AG04450 (cell line): ENCODE data around the gene RSRC1. TPM values are rescaled to one million over a fixed set of nuclear protein-coding genes. Genes with fewer than 3 reads are reported as not detected.

Experiments
- CTCF ChIA-PET: fragments of 300-600, 350-600 bp; formaldehyde crosslinking; extraction: SDS; loops from one replicate; lab custom pipeline; 2022; ENCODE audit warnings: antibody characterized with exemption, inconsistent platforms; lab: Charles Lee
- POLR2A ChIA-PET: fragments of 350-600 bp; formaldehyde crosslinking; extraction: SDS; loops from one replicate; lab custom pipeline; 2021; ENCODE audit warnings: antibody characterized with exemption, inconsistent platforms; lab: Yijun Ruan, JAX
- DNase-seq: peaks from one replicate; pipeline ENCODE4 v3.0.0-alpha.2; 2011; ENCODE audit warnings: low read depth, low spot score
- H3K27ac ChIP-seq: one replicate; pipeline ENCODE4 v1.5.1; 2012; ENCODE audit warnings: low read depth, low read length, control low read depth
- H3K27me3 ChIP-seq: one replicate; pipeline ENCODE4 v1.6.0; 2012; ENCODE audit warnings: low read length; ENCODE audit not compliant: control insufficient read depth, insufficient read depth
- H3K4me3 ChIP-seq: 2 replicates; pipeline ENCODE4 v1.5.1; 2011; ENCODE audit warnings: mild to moderate bottlenecking, low read depth, low read length, control low read depth
- H3K9me3 ChIP-seq: 2 replicates; pipeline ENCODE4 v1.5.1; 2012; ENCODE audit warnings: low read length; ENCODE audit not compliant: control insufficient read depth, insufficient read depth
- polyA plus RNA-seq: library from polyadenylated mRNA; depleted of rRNA; stranded (reverse); fragments of >200 nt; gene quantifications from 2 replicates; pipeline ENCODE4 v1.2.3, GENCODE V29; 2011
- TF ChIP-seq, protein P1 (sequence below): IDR thresholded peaks from 2 replicates; pipeline ENCODE4 v1.5.1; 2011; ENCODE audit warnings: low read depth, low read length, control low read depth, inconsistent platforms

Gene RSRC1
- polyA plus RNA-seq, 1 experiment: 6.7 TPM

DNA sequence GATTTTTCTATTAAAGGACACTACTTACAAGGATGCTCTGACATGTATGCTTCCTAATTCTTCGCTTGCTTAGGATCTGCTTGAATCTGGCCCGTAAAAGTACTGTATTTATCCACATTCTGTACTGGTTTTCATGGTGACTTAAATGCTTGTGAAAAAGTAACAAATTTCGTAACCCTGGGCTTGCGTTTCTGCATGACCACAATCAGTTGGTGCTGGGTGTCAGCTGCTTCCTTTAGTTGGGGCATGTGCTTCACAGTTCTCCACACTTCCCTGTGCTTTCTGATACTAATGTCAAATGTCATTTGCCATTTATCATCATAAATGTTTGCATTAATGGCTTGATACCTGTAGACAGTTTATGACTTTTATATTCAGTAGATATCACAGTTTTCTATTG lies 242.7 kb downstream of the RSRC1 start:
- ChIA-PET POLR2A (no interaction called here), CTCF (no interaction called here)
- no peaks in the 10 kb centered on the region for H3K9me3 ChIP-seq
- TF ChIP-seq, protein P1, sequence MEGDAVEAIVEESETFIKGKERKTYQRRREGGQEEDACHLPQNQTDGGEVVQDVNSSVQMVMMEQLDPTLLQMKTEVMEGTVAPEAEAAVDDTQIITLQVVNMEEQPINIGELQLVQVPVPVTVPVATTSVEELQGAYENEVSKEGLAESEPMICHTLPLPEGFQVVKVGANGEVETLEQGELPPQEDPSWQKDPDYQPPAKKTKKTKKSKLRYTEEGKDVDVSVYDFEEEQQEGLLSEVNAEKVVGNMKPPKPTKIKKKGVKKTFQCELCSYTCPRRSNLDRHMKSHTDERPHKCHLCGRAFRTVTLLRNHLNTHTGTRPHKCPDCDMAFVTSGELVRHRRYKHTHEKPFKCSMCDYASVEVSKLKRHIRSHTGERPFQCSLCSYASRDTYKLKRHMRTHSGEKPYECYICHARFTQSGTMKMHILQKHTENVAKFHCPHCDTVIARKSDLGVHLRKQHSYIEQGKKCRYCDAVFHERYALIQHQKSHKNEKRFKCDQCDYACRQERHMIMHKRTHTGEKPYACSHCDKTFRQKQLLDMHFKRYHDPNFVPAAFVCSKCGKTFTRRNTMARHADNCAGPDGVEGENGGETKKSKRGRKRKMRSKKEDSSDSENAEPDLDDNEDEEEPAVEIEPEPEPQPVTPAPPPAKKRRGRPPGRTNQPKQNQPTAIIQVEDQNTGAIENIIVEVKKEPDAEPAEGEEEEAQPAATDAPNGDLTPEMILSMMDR: no peak
- H3K27ac ChIP-seq: no peak overlapping the region
- H3K27me3 ChIP-seq: no peaks in the 10 kb centered on the region
- no peak overlapping the region for H3K4me3 ChIP-seq
- no peak for DNase-seq

DNA sequence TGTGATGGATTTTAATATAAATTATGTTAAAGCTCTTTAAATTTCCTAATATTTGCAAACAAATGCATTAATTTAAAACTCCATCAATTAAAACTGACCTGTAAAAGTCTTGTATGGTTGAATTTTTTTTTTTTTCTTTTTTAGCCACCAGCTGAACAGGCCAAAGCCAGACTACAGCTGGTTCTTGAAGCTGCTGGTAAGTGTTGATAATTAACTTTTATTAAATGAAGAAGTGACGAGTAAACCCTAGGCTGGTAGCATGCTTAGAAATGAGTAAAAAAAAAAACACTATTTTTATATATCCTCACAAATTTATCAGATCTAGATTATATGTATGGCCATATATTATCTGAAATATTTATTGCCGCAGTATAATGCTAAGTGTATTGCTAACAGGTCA lies 244.8 kb downstream of the RSRC1 start:
- CTCF ChIA-PET: interaction anchor here (0.6 kb wide), 1 partner anchor 11 kb away, joined by 3 read pairs; no protein-coding TSS in a partner anchor
- TF ChIP-seq, protein P1: no peak

DNA sequence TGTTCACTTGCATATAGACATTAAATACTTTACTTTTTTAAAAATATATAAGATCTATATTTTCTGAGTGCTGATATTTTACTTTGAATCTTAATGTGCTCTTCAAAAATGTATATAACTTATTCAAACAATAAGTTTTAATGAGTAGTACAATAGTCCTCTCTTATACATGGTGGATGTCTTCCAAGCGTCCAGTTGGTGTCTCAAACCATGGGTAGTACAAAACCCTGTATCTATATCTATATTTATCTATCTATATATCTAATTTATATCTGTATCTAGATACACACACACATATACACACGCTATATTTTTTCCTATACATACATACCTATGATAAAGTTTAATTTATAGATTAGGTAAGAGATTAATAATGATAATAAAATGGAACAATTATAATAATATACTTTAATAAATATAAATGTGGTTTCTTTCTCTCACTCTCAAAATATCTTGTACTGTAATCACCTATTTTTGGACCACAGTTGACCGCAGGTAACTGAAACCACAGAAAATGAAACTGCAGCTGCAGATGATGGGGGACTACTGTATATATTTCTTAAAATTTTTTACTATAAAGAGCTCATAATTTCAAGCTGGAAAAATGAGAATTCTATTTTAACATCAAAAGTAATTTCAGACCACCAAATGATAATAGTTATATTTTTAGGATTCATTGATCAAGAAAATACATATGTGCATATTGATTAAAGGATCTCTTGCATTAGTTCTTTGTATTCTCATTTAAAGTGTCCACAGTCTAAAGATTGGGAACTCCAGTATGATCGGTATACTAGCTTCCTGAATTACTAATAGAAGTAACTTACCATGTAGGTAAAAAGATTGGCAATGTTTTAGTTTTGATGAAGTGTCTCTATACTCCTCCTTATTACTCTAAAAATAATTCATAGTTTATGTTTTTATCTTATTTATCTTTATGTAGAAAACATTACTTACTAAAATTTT lies 246.0 kb downstream of the RSRC1 start:
- Histone ChIP-seq H3K9me3 (peaks cover 5% of the 10 kb centered on the region), H3K4me3 (no peak overlapping the region), H3K27ac (no peak overlapping the region), H3K27me3 (no peaks in the 10 kb centered on the region)
- TF ChIP-seq, protein P1: no peak
- ChIA-PET CTCF (interaction anchor here (0.9 kb wide), 1 partner anchor 11 kb away, joined by 3 read pairs; no protein-coding TSS in a partner anchor), POLR2A (interaction anchor here (0.5 kb wide), 1 partner anchor 765 kb away, joined by 4 read pairs; no protein-coding TSS in a partner anchor)
- DNase-seq: no peak

More for the DNA sequence above, 244.8 kb downstream of the RSRC1 start:
- DNase-seq: no peak
- H3K27me3 ChIP-seq: no peaks in the 10 kb centered on the region
- H3K27ac ChIP-seq: no peak overlapping the region
- POLR2A ChIA-PET: no interaction called here
- H3K9me3 ChIP-seq: no peaks in the 10 kb centered on the region
- H3K4me3 ChIP-seq: no peak overlapping the region

DNA sequence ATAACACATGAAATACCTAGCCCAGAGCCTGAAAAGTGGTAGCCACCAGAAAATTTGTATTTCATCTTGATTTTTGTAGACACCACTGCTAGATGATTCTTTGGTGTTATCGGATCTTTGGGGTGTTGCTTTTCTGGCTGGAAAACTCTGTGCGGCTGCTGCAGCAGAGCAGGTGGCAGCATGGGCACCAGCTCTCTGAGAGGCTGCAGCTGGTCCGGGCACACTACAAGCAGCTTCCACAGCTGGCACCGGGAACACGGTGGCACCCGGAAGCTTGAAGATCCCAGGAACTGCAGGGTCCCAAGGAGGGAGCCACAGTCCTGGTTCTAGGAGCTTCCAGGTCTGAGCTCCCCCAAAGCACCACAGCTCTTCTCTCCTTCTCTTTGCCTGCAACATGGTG lies 249.4 kb downstream of the RSRC1 start:
- no peak overlapping the region for H3K27ac ChIP-seq
- POLR2A ChIA-PET: no interaction called here
- no peak for DNase-seq
- peaks cover 8% of the 10 kb centered on the region for H3K9me3 ChIP-seq
- CTCF ChIA-PET: no interaction called here
- H3K27me3 ChIP-seq: no peaks in the 10 kb centered on the region
- no peak overlapping the region for H3K4me3 ChIP-seq
- TF ChIP-seq, protein P1: no peak
